HG03378 (cell line): ENCODE data around the gene DOLPP1.
"Not testable (repeated sequence)": the region's sequence is repeated elsewhere in the genome, so short reads cannot be mapped to it uniquely, and the experiment has no call there.

Source experiments
- ATAC-seq: cut with Tn5 transposase; IDR thresholded peaks from one replicate; pipeline ENCODE4 v1.9.1; 2021; ENCODE audit warnings: mild to moderate bottlenecking, moderate library complexity; ENCODE audit not compliant: unreplicated experiment

Gene DOLPP1

GRCh38 chr9:129080601-129081387 is at the start of gene DOLPP1:
Gene DOLPP1 (plus strand): TSS chr9:129081111. CDS start chr9:129081132, 21 bp downstream.
- ATAC-seq: peak; percentile 84

- no peak for ATAC-seq
These were observed 49.4 kb upstream of the DOLPP1 start for GRCh38 chr9:129031514-129031913.

GRCh38 chr9:129032541-129033159 is 48.3 kb upstream of the DOLPP1 start:
- ATAC-seq: no peak

GRCh38 chr9:129033216-129033615 is 47.7 kb upstream of the DOLPP1 start:
- no peak for ATAC-seq

- ATAC-seq: not testable (repeated sequence)
These were observed 45.1 kb upstream of the DOLPP1 start for GRCh38 chr9:129035838-129036237.

- peak; percentile 85 for ATAC-seq
These were observed 44.5 kb upstream of the DOLPP1 start, which contains the start of gene MIGA2 for GRCh38 chr9:129036241-129036922. Gene MIGA2 (plus strand): TSS chr9:129036626. CDS start chr9:129040595, 3,969 bp downstream.

- ATAC-seq: no peak
These were observed 43.8 kb upstream of the DOLPP1 start for GRCh38 chr9:129036923-129037766.

GRCh38 chr9:129037767-129038098 is 43.2 kb upstream of the DOLPP1 start:
- no peak for ATAC-seq

GRCh38 chr9:129038109-129038852 is 42.6 kb upstream of the DOLPP1 start:
- no peak for ATAC-seq

GRCh38 chr9:129040113-129040643 is 40.7 kb upstream of the DOLPP1 start:
- ATAC-seq: no peak

- no peak for ATAC-seq
These were observed 38.9 kb upstream of the DOLPP1 start for GRCh38 chr9:129042016-129042415.

GRCh38 chr9:129052592-129052991 is 28.3 kb upstream of the DOLPP1 start:
- no peak for ATAC-seq

- ATAC-seq: no peak
These were observed 27.9 kb upstream of the DOLPP1 start for GRCh38 chr9:129053020-129053419.

- ATAC-seq: no peak
These were observed 26.6 kb upstream of the DOLPP1 start for GRCh38 chr9:129054163-129054851.

- no peak for ATAC-seq
These were observed 21.7 kb upstream of the DOLPP1 start for GRCh38 chr9:129058965-129059795.

- no peak for ATAC-seq
These were observed 20.8 kb upstream of the DOLPP1 start for GRCh38 chr9:129059796-129060785.

GRCh38 chr9:129060991-129061390 is 19.9 kb upstream of the DOLPP1 start:
- no peak for ATAC-seq
